ENCODE results near the gene TMEM106C. TPM values are rescaled to one million over a fixed set of nuclear protein-coding genes. Genes with fewer than 3 reads are reported as not detected.

TMEM106C gene
- total RNA-seq, 1 experiment from 2014 or later = 281 TPM

GRCh38 chr12:47967461-47968321 lies 4.3 kb downstream of the TMEM106C start:
- no peak overlapping the region for H3K4me3 Mint-ChIP-seq (ENCODE audit: unreplicated experiment)
- no peaks in the 10 kb centered on the region for H3K9me3 Mint-ChIP-seq (ENCODE audit: unreplicated experiment)
- H3K4me1 Mint-ChIP-seq (ENCODE audit: low read depth, unreplicated experiment) = peaks cover 15% of the 10 kb centered on the region
- DNase-seq = no peak
- Histone ChIP-seq H3K9me3 (no peaks in the 10 kb centered on the region), H3K4me3 (ENCODE audit: low read depth, low read length) (no peak overlapping the region), H3K27me3 (replicated peaks; ENCODE audit: control insufficient read depth, insufficient read depth, low read length) (no peaks in the 10 kb centered on the region), H3K36me3 (ENCODE audit: control insufficient read depth, insufficient read depth, low read length) (0 out of 2 replicates have a peak, but pooled peaks cover 1% of the 10 kb centered on the region), H3K4me1 (no peaks in the 10 kb centered on the region)
- peaks cover 46% of the 10 kb centered on the region for H3K36me3 Mint-ChIP-seq (ENCODE audit: insufficient read depth, unreplicated experiment)
- POLR2A ChIA-PET = no interaction called here
- intact Hi-C loops (cut with micrococcal nuclease; ENCODE audit: unreplicated experiment) = no loop called here
- no peak for TF ChIP-seq CTCF (IDR thresholded peaks at IDR 0.05; ENCODE audit: insufficient read depth in 1 of 2, low read depth in 1 of 2, low read length in 1 of 2, severe bottlenecking in 1 of 2, unreplicated experiment in 1 of 2)
- CTCF ChIA-PET = no interaction called here
- no peak overlapping the region for H3K27ac Mint-ChIP-seq (ENCODE audit: unreplicated experiment)
- BruUV-seq (replicated peaks) = no TSS peak
- H3K27me3 Mint-ChIP-seq (ENCODE audit: insufficient read depth, unreplicated experiment) = no peaks in the 10 kb centered on the region

GRCh38 chr12:47969845-47970244 lies 6.4 kb downstream of the TMEM106C start:
- Mint-ChIP-seq H3K27ac (ENCODE audit: unreplicated experiment) (no peak overlapping the region), H3K36me3 (ENCODE audit: insufficient read depth, unreplicated experiment) (peaks cover 48% of the 10 kb centered on the region), H3K9me3 (ENCODE audit: unreplicated experiment) (no peaks in the 10 kb centered on the region), H3K27me3 (ENCODE audit: insufficient read depth, unreplicated experiment) (no peaks in the 10 kb centered on the region), H3K4me3 (ENCODE audit: unreplicated experiment) (no peak overlapping the region), H3K4me1 (ENCODE audit: low read depth, unreplicated experiment) (peaks cover 8% of the 10 kb centered on the region)
- no peak overlapping the region for H3K4me3 ChIP-seq (ENCODE audit: low read depth, low read length)
- BruUV-seq (replicated peaks) = no TSS peak
- 0 out of 2 replicates have a peak, but pooled peaks cover 1% of the 10 kb centered on the region for H3K36me3 ChIP-seq (ENCODE audit: control insufficient read depth, insufficient read depth, low read length)
- H3K4me1 ChIP-seq = no peaks in the 10 kb centered on the region
- H3K27me3 ChIP-seq (replicated peaks; ENCODE audit: control insufficient read depth, insufficient read depth, low read length) = no peaks in the 10 kb centered on the region
- ChIA-PET CTCF (interaction anchor here (0.6 kb wide), 1 partner anchor 100 kb away, joined by 8 read pairs; no protein-coding TSS in a partner anchor), POLR2A (interaction anchor here (0.5 to 0.6 kb wide), 2 partner anchors 11 to 35 kb away, joined by 3 to 4 read pairs; no protein-coding TSS in a partner anchor)
- TF ChIP-seq CTCF (IDR thresholded peaks at IDR 0.05; ENCODE audit: insufficient read depth in 1 of 2, low read depth in 1 of 2, low read length in 1 of 2, severe bottlenecking in 1 of 2, unreplicated experiment in 1 of 2) = no peak
- DNase-seq = no peak
- intact Hi-C loops (cut with micrococcal nuclease; ENCODE audit: unreplicated experiment) = no loop called here
- no peaks in the 10 kb centered on the region for H3K9me3 ChIP-seq

DNA sequence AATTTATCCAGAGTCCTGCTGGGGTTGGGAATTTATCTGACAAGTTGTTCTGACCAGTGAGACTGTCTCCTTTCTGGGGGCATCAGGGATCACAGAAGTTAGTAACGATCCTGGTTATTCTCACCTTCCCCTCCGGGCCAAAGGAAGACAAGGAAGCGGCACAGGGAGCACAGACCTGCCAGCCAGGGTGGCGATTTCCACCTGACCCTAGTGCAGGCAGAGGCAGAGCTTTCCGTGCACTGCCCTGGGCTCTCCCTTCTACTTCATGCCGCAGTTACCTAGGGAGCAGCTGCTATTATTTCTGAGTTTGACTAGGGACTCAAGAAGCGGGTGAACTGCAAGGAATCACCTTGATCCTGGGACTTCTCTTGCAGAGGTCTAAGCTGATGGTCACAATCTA lies 7.4 kb downstream of the TMEM106C start:
- H3K27ac Mint-ChIP-seq (ENCODE audit: unreplicated experiment) = no peak overlapping the region
- no peaks in the 10 kb centered on the region for H3K9me3 ChIP-seq
- no peak for TF ChIP-seq CTCF (IDR thresholded peaks at IDR 0.05; ENCODE audit: insufficient read depth in 1 of 2, low read depth in 1 of 2, low read length in 1 of 2, severe bottlenecking in 1 of 2, unreplicated experiment in 1 of 2)
- no peak overlapping the region for H3K4me3 ChIP-seq (ENCODE audit: low read depth, low read length)
- H3K4me1 ChIP-seq = no peaks in the 10 kb centered on the region
- intact Hi-C loops (cut with micrococcal nuclease; ENCODE audit: unreplicated experiment) = no loop called here
- DNase-seq = no peak
- POLR2A ChIA-PET = no interaction called here
- CTCF ChIA-PET = interaction anchor here (0.7 to 1.4 kb wide), 3 partner anchors 46 to 91 kb away, joined by 3 to 4 read pairs (median 3); no protein-coding TSS in a partner anchor
- no peaks in the 10 kb centered on the region for H3K9me3 Mint-ChIP-seq (ENCODE audit: unreplicated experiment)
- peaks cover 42% of the 10 kb centered on the region for H3K36me3 Mint-ChIP-seq (ENCODE audit: insufficient read depth, unreplicated experiment)
- no peaks in the 10 kb centered on the region for H3K27me3 ChIP-seq (replicated peaks; ENCODE audit: control insufficient read depth, insufficient read depth, low read length)
- no TSS peak for BruUV-seq (replicated peaks)
- H3K4me3 Mint-ChIP-seq (ENCODE audit: unreplicated experiment) = no peak overlapping the region
- H3K36me3 ChIP-seq (ENCODE audit: control insufficient read depth, insufficient read depth, low read length) = 0 out of 2 replicates have a peak, but pooled peaks cover under 1% of the 10 kb centered on the region
- H3K27me3 Mint-ChIP-seq (ENCODE audit: insufficient read depth, unreplicated experiment) = no peaks in the 10 kb centered on the region
- H3K4me1 Mint-ChIP-seq (ENCODE audit: low read depth, unreplicated experiment) = peaks cover 4% of the 10 kb centered on the region
